Right cardiac atrium (tissue), 5 donors: ENCODE measurements around the gene CD86. TPM values are rescaled to one million over a fixed set of nuclear protein-coding genes. Genes with fewer than 3 reads are reported as not detected.
"Not testable (repeated sequence)": the region's sequence is repeated elsewhere in the genome, so short reads cannot be mapped to it uniquely, and the experiment has no call there.

Experiments
- ATAC-seq, 2 donors: fragments of 200-7000 bp; cut with Tn5 transposase; one replicate each; pipeline versions ENCODE4 v1.8.0 to v1.9.1; 2020; ENCODE audit warnings: moderate library complexity in 2 of 2, mild to moderate bottlenecking in 1 of 2
- DNase-seq, 3 donors: peaks; one replicate each; pipeline ENCODE4 v3.0.0-alpha.2; 2020
- H3K27ac ChIP-seq: one replicate; pipeline ENCODE4 v1.5.1; 2013; ENCODE audit warnings: mild to moderate bottlenecking, low read length, control low read depth, moderate library complexity
- H3K27me3 ChIP-seq: one replicate; pipeline ENCODE4 v1.6.1; 2013; ENCODE audit not compliant: control insufficient read depth, insufficient read depth
- H3K4me1 ChIP-seq: one replicate; pipeline ENCODE4 v1.6.1; 2013; ENCODE audit warnings: low read length; ENCODE audit not compliant: control insufficient read depth, insufficient read depth
- H3K4me3 ChIP-seq: one replicate; pipeline ENCODE4 v1.5.1; 2013; ENCODE audit warnings: low read length, control low read depth
- H3K9me3 ChIP-seq: one replicate; pipeline ENCODE4 v1.6.1; 2013; ENCODE audit warnings: low read length; ENCODE audit not compliant: control insufficient read depth
- WGBS: extraction: QIAGEN DNeasy Blood & Tissue Kit; methylation state at CpG from one replicate; pipeline ENCODE4 v1.1.7; 2013; 5-methylcytosine and 5-hydroxymethylcytosine counted together
- intact Hi-C, 4 donors: fragments of 100-400 bp; cut with DNase I; formaldehyde crosslinking; loops; one replicate each; pipeline versions ENCODE4 v1.11.0 to v1.14.0; 2022 to 2023
- polyA plus RNA-seq: library from polyadenylated mRNA; stranded (reverse); fragments of 200-250 nt; gene quantifications from one replicate; pipeline ENCODE4 v1.2.3, GENCODE V29; 2013
- total RNA-seq, 4 donors: library from RNA; stranded (reverse); fragmentation: NEBNext Ultra II Directional; extraction: Animal tissue kit (Norgen Biotek cat#: 25700); gene quantifications; one replicate each; pipeline ENCODE4 v1.2.1, GENCODE V29; 2021
- donor health status: healthy with polysubstance abuse.
- donor health status: DM: no; HTN: yes; CAD: no.
- donor health status: DM: no; HTN: no; CAD: no.
- donor health status: DM: no; HTN: yes; CAD: no; lungs with severe emphysema.
- donor health status: DM: yes; HTN: yes; CAD: no.

Gene CD86
- total and polyA plus RNA-seq, 5 donors: 0.91 to 5.4 (median 4.7) TPM

GRCh38 chr3:122104515-122105194 is 49.5 kb downstream of the CD86 start:
- H3K4me1 ChIP-seq: no peaks in the 10 kb centered on the region
- WGBS: 86% methylated on average over 8 of the region's 8 CpGs
- H3K27ac ChIP-seq: no peak overlapping the region
- no peak overlapping the region for H3K4me3 ChIP-seq
- ATAC-seq: no peak
- intact Hi-C loops: no loop called here
- no peak for DNase-seq
- H3K27me3 ChIP-seq: no peaks in the 10 kb centered on the region
- no peaks in the 10 kb centered on the region for H3K9me3 ChIP-seq

GRCh38 chr3:122105626-122106025 is 50.5 kb downstream of the CD86 start:
- no peak for DNase-seq
- H3K4me1 ChIP-seq: no peaks in the 10 kb centered on the region
- no peaks in the 10 kb centered on the region for H3K9me3 ChIP-seq
- ATAC-seq: no peak
- H3K27me3 ChIP-seq: no peaks in the 10 kb centered on the region
- H3K4me3 ChIP-seq: no peak overlapping the region
- no peak overlapping the region for H3K27ac ChIP-seq
- intact Hi-C loops: no loop called here
- WGBS: 32% methylated on average over 2 of the region's 2 CpGs

- Histone ChIP-seq H3K9me3 (no peaks in the 10 kb centered on the region), H3K27ac (no peak overlapping the region), H3K4me3 (no peak overlapping the region), H3K4me1 (no peaks in the 10 kb centered on the region), H3K27me3 (no peaks in the 10 kb centered on the region)
- no peak for ATAC-seq
- WGBS: 89% methylated on average over 2 of the region's 2 CpGs
- DNase-seq: no peak
- intact Hi-C loops: no loop called here
Observed at GRCh38 chr3:122107171-122107570, 52.0 kb downstream of the CD86 start.

GRCh38 chr3:122111974-122112373 is 56.8 kb downstream of the CD86 start:
- WGBS: 42% methylated on average over 1 of the region's 1 CpG
- Histone ChIP-seq H3K27me3 (no peaks in the 10 kb centered on the region), H3K9me3 (no peaks in the 10 kb centered on the region), H3K27ac (no peak overlapping the region), H3K4me3 (no peak overlapping the region), H3K4me1 (no peaks in the 10 kb centered on the region)
- intact Hi-C loops: no loop called here
- DNase-seq (no peak), ATAC-seq (no peak)

- no peak overlapping the region for H3K27ac ChIP-seq
- no peak for DNase-seq
- no peaks in the 10 kb centered on the region for H3K9me3 ChIP-seq
- no peaks in the 10 kb centered on the region for H3K27me3 ChIP-seq
- H3K4me1 ChIP-seq: no peaks in the 10 kb centered on the region
- intact Hi-C loops: no loop called here
- 37% methylated on average over 1 of the region's 1 CpG for WGBS
- no peak overlapping the region for H3K4me3 ChIP-seq
- ATAC-seq: no peak
Observed at GRCh38 chr3:122112754-122113153, 57.6 kb downstream of the CD86 start.

GRCh38 chr3:122123850-122124249 is 68.7 kb downstream of the CD86 start:
- intact Hi-C loops: no loop called here
- H3K27ac ChIP-seq: no peak overlapping the region
- 67% methylated on average over 1 of the region's 1 CpG for WGBS
- H3K4me1 ChIP-seq: no peaks in the 10 kb centered on the region
- no peak for ATAC-seq
- no peaks in the 10 kb centered on the region for H3K27me3 ChIP-seq
- no peak overlapping the region for H3K4me3 ChIP-seq
- DNase-seq: no peak
- H3K9me3 ChIP-seq: no peaks in the 10 kb centered on the region

- 81% methylated on average over 7 of the region's 7 CpGs for WGBS
- intact Hi-C loops: no loop called here
- Histone ChIP-seq H3K27ac (no peak overlapping the region), H3K9me3 (no peaks in the 10 kb centered on the region), H3K4me3 (no peak overlapping the region), H3K4me1 (no peaks in the 10 kb centered on the region), H3K27me3 (no peaks in the 10 kb centered on the region)
- no peak for DNase-seq
- no peak for ATAC-seq
Observed at GRCh38 chr3:122132949-122133540, 77.9 kb downstream of the CD86 start.

- 87% methylated on average over 3 of the region's 3 CpGs for WGBS
- Histone ChIP-seq H3K9me3 (no peaks in the 10 kb centered on the region), H3K27ac (no peak overlapping the region), H3K27me3 (no peaks in the 10 kb centered on the region), H3K4me1 (no peaks in the 10 kb centered on the region), H3K4me3 (no peak overlapping the region)
- ATAC-seq (no peak), DNase-seq (no peak)
- intact Hi-C loops: no loop called here
Observed at GRCh38 chr3:122146466-122146865, 91.3 kb downstream of the CD86 start.

- WGBS: 68% methylated on average over 2 of the region's 2 CpGs
- ATAC-seq (no peak), DNase-seq (no peak)
- H3K27me3 ChIP-seq: no peaks in the 10 kb centered on the region
- no peak overlapping the region for H3K27ac ChIP-seq
- no peak overlapping the region for H3K4me3 ChIP-seq
- intact Hi-C loops: no loop called here
- no peaks in the 10 kb centered on the region for H3K4me1 ChIP-seq
- no peaks in the 10 kb centered on the region for H3K9me3 ChIP-seq
Observed at GRCh38 chr3:122148941-122149627, 93.9 kb downstream of the CD86 start.

GRCh38 chr3:122151480-122151879 is 96.3 kb downstream of the CD86 start:
- intact Hi-C loops: no loop called here
- WGBS: 56% methylated on average over 2 of the region's 2 CpGs
- Histone ChIP-seq H3K4me3 (no peak overlapping the region), H3K27me3 (no peaks in the 10 kb centered on the region), H3K9me3 (peaks cover 2% of the 10 kb centered on the region), H3K4me1 (no peaks in the 10 kb centered on the region), H3K27ac (no peak overlapping the region)
- DNase-seq: no peak
- no peak for ATAC-seq

- H3K9me3 ChIP-seq, intact Hi-C loops, ATAC-seq: not testable (repeated sequence)
Observed at GRCh38 chr3:122164983-122165382, 109.8 kb downstream of the CD86 start.

More at GRCh38 chr3:122164983-122165382, 109.8 kb downstream of the CD86 start:
- H3K4me3 ChIP-seq, H3K4me1 ChIP-seq, H3K27me3 ChIP-seq, H3K27ac ChIP-seq, DNase-seq: not testable (repeated sequence)
- WGBS: 90% methylated on average over 12 of the region's 31 CpGs
